HCT116 (cell line): ENCODE measurements around the gene KCNN3. TPM values are rescaled to one million over a fixed set of nuclear protein-coding genes. Genes with fewer than 3 reads are reported as not detected.

Source experiments
- ATAC-seq: fragments of 200-7000 bp; cut with Tn5 transposase; 2 replicates; pipeline ENCODE4 v1.9.1; 2020; ENCODE audit warnings: mild to moderate bottlenecking, moderate library complexity
- Bru-seq: library from RNA; stranded (reverse); fragments of 400-500 nt; gene quantifications from one replicate; lab custom pipeline; 2021; lab: Mats Ljungman, UMichigan
- BruChase-seq, 2 experiments: library from RNA; stranded (reverse); fragments of 400-500 nt; gene quantifications; one replicate each; lab custom pipeline; 2021; lab: Mats Ljungman, UMichigan
- BruUV-seq: library from RNA; stranded (reverse); fragments of 400-500 nt; replicated peaks from 2 replicates; lab custom pipeline; 2021; lab: Mats Ljungman, UMichigan
- CTCF ChIA-PET: fragments of 300-600 bp; sonication (Branson Sonifier 250); formaldehyde crosslinking; loops from one replicate; lab custom pipeline; 2021; ENCODE audit warnings: antibody characterized with exemption; lab: Charles Lee
- POLR2A ChIA-PET: fragments of 300-600, 350-600 bp; sonication (Branson Sonifier 250); formaldehyde crosslinking; loops from one replicate; lab custom pipeline; 2021; ENCODE audit warnings: antibody characterized with exemption; lab: Charles Lee
- RAD21 ChIA-PET, 2 experiments: fragments of 300-600 bp; sonication (Branson Sonifier 250); formaldehyde crosslinking; loops; one replicate each; lab custom pipeline; 2023; ENCODE audit warnings: low total read pairs in 2 of 2; ENCODE audit not compliant: uncharacterized antibody in 2 of 2, unreplicated experiment in 2 of 2, low non-redundant PET in 1 of 2; lab: Charles Lee
- DNase-seq: peaks from one replicate; pipeline ENCODE4 v3.0.0-alpha.2; 2010; ENCODE audit warnings: low read depth, low spot score
- H2AFZ ChIP-seq: fragments of 200-600 bp; shearing (Covaris generic), sonication (generic); 2 replicates; pipeline ENCODE4 v1.6.1; 2017; ENCODE audit warnings: low read depth, mixed run types, mixed read lengths, antibody characterized with exemption, low read length; ENCODE audit not compliant: poor library complexity, severe bottlenecking
- H3K27ac ChIP-seq: 2 replicates; pipeline ENCODE4 v1.5.1; 2012; ENCODE audit warnings: low read depth, low read length
- H3K27me3 ChIP-seq: fragments of 200-600 bp; sonication (generic); 2 replicates; pipeline ENCODE4 v1.6.1; 2016; ENCODE audit warnings: mixed run types, low read length, mixed read lengths; ENCODE audit not compliant: insufficient read depth
- H3K36me3 ChIP-seq, 2 experiments: fragments of 200-500 bp in 1 of 2; fragments of 200-600 bp in 1 of 2; sonication (Bioruptor generic) in 1 of 2; sonication (generic) in 1 of 2; 2 replicates each; pipeline versions ENCODE4 v1.5.1 to v1.6.1; 2014 to 2016; ENCODE audit warnings: low read length in 2 of 2, inconsistent platforms in 1 of 2, mixed read lengths in 1 of 2, mixed run types in 1 of 2; ENCODE audit not compliant: insufficient read depth in 2 of 2, control insufficient read depth in 1 of 2
- H3K4me1 ChIP-seq, 2 experiments: fragments of 200-600 bp in 1 of 2; sonication (generic) in 1 of 2; 2 replicates each; pipeline versions ENCODE4 v1.5.1 to v1.6.1; 2012 to 2017; ENCODE audit warnings: low read length in 2 of 2, inconsistent platforms in 1 of 2, mild to moderate bottlenecking in 1 of 2, mixed read lengths in 1 of 2, mixed run types in 1 of 2, moderate library complexity in 1 of 2; ENCODE audit not compliant: insufficient read depth in 2 of 2, control insufficient read depth in 1 of 2
- H3K4me2 ChIP-seq: fragments of 200-600 bp; sonication (generic); 2 replicates; pipeline ENCODE4 v1.6.1; 2017; ENCODE audit warnings: mixed run types, low read length, mixed read lengths
- H3K4me3 ChIP-seq, 2 experiments: fragments of 200-600 bp in 1 of 2; sonication (generic) in 1 of 2; replicated peaks in 1 of 2; 2 replicates each; pipeline ENCODE4 v1.5.1; 2011 to 2016; ENCODE audit warnings: low read length in 2 of 2, control low read depth in 1 of 2, low read depth in 1 of 2, mild to moderate bottlenecking in 1 of 2, mixed read lengths in 1 of 2, mixed run types in 1 of 2
- H3K79me2 ChIP-seq: fragments of 200-600 bp; sonication (generic); 2 replicates; pipeline ENCODE4 v1.6.1; 2017; ENCODE audit warnings: mild to moderate bottlenecking, mixed run types, low read length, moderate library complexity, mixed read lengths; ENCODE audit not compliant: insufficient read depth
- H3K9ac ChIP-seq: fragments of 200-600 bp; sonication (generic); 2 replicates; pipeline ENCODE4 v1.6.1; 2016; ENCODE audit warnings: low read length, mixed read lengths
- H3K9me2 ChIP-seq: fragments of 200-600 bp; sonication (generic), shearing (Covaris generic); 2 replicates; pipeline ENCODE4 v1.6.1; 2017; ENCODE audit warnings: mixed run types, mild to moderate bottlenecking, moderate library complexity; ENCODE audit not compliant: insufficient read depth
- H3K9me3 ChIP-seq, 2 experiments: fragments of 200-500 bp in 1 of 2; fragments of 200-600 bp in 1 of 2; sonication (Bioruptor generic) in 1 of 2; sonication (generic) in 1 of 2; 2 replicates each; pipeline ENCODE4 v1.6.1; 2014 to 2017; ENCODE audit warnings: low read length in 2 of 2, mixed read lengths in 2 of 2, inconsistent platforms in 1 of 2, low read depth in 1 of 2, mild to moderate bottlenecking in 1 of 2, mixed run types in 1 of 2, moderate library complexity in 1 of 2; ENCODE audit not compliant: control insufficient read depth in 1 of 2, insufficient read depth in 1 of 2
- H4K20me1 ChIP-seq: fragments of 200-600 bp; sonication (generic), shearing (Covaris generic); 2 replicates; pipeline ENCODE4 v1.6.1; 2017; ENCODE audit warnings: mixed run types, mild to moderate bottlenecking, moderate library complexity; ENCODE audit not compliant: insufficient read depth
- ATF3 ChIP-seq: IDR thresholded peaks from 2 replicates; pipeline ENCODE4 v1.6.1; 2012
- CBX3 ChIP-seq: IDR thresholded peaks from 2 replicates; pipeline ENCODE4 v1.6.1; 2012; ENCODE audit warnings: low read depth
- CEBPB ChIP-seq: IDR thresholded peaks from 2 replicates; pipeline ENCODE4 v1.6.1; 2012; ENCODE audit warnings: low read depth
- EGR1 ChIP-seq: IDR thresholded peaks from 2 replicates; pipeline ENCODE4 v1.6.1; 2012; ENCODE audit warnings: low read depth
- EZH2 ChIP-seq: fragments of 200-600 bp; sonication (generic); IDR thresholded peaks from 2 replicates; pipeline ENCODE4 v1.6.1; 2017; ENCODE audit warnings: antibody characterized with exemption, mixed run types
- EZH2phosphoT487 ChIP-seq: fragments of 200-600 bp; IDR thresholded peaks from 2 replicates; pipeline ENCODE4 v1.6.1; 2018; ENCODE audit warnings: antibody characterized with exemption, borderline replicate concordance
- FOSL1 ChIP-seq: IDR thresholded peaks from 2 replicates; pipeline ENCODE4 v1.6.1; 2012; ENCODE audit warnings: low read depth
- JUND ChIP-seq: IDR thresholded peaks from 2 replicates; pipeline ENCODE4 v1.6.1; 2012
- MAX ChIP-seq: IDR thresholded peaks from 2 replicates; pipeline ENCODE4 v1.6.1; 2012
- POLR2AphosphoS5 ChIP-seq: IDR thresholded peaks from 2 replicates; pipeline ENCODE4 v1.6.1; 2011; ENCODE audit warnings: mild to moderate bottlenecking, low read depth, low read length, moderate library complexity
- RAD21 ChIP-seq: IDR thresholded peaks from 2 replicates; pipeline ENCODE4 v1.6.1; 2012; ENCODE audit warnings: low read depth, mild to moderate bottlenecking
- SIN3A ChIP-seq: IDR thresholded peaks from 2 replicates; pipeline ENCODE4 v1.6.1; 2012; ENCODE audit warnings: low read depth
- SRF ChIP-seq: IDR thresholded peaks from 2 replicates; pipeline ENCODE4 v1.6.1; 2012; ENCODE audit warnings: low read depth
- TCF7L2 ChIP-seq: IDR thresholded peaks from 2 replicates; pipeline ENCODE4 v1.7.0; 2011; ENCODE audit warnings: borderline replicate concordance, inconsistent platforms; ENCODE audit not compliant: insufficient read depth, insufficient read length; ENCODE audit errors: extremely low read depth
- ZBTB33 ChIP-seq: IDR thresholded peaks from 2 replicates; pipeline ENCODE4 v1.6.1; 2011; ENCODE audit warnings: mild to moderate bottlenecking, low read length, moderate library complexity; ENCODE audit not compliant: insufficient replicate concordance; ENCODE audit errors: extremely low read depth
- intact Hi-C: fragments of 100-400 bp; cut with micrococcal nuclease; formaldehyde crosslinking; loops from 2 replicates; pipeline ENCODE4 v1.10.0; 2022
- long read RNA-seq: library from polyadenylated mRNA; unstranded; transcript quantifications from one replicate; pipeline ENCODE4 v2.0.0, GENCODE V29; 2021; ENCODE audit not compliant: unreplicated experiment
- polyA plus RNA-seq: library from polyadenylated mRNA; unstranded; fragments of >200 nt; gene quantifications from 2 replicates; pipeline ENCODE4 v1.2.1, GENCODE V29; 2012; ENCODE audit warnings: missing spikeins
- total RNA-seq: library from RNA; stranded (reverse); gene quantifications from one replicate; pipeline ENCODE4 v1.2.1, GENCODE V29; 2021; ENCODE audit not compliant: unreplicated experiment

KCNN3 gene
- 1.1 TPM for total RNA-seq
- 0.17 and 0.56 TPM in 2 replicates for polyA plus RNA-seq
- percentile 21 among the genes with signal in this experiment for Bru-seq, nascent RNA
- BruChase-seq, experiment 1, labeled RNA remaining after a 6-hour chase: percentile 15 among the genes with signal in this experiment
- percentile 23 among the genes with signal in this experiment for BruChase-seq, experiment 2, labeled RNA remaining after a 2-hour chase
- long read RNA-seq, full-length matches to known transcripts: 1 of 1 reads
- long read RNA-seq, partial matches to known transcripts: 0 of 1 reads
- long read RNA-seq, other reads (novel, unspliced or antisense): 0 of 1 reads

- H3K9ac ChIP-seq: no peak within 1 kb of the TSS; the same call in 1 of the 2 replicates
- H3K4me3 ChIP-seq: peak within 1 kb of the TSS; percentile 36 to 58
- H3K4me1 ChIP-seq: peaks cover 0 to 11% of the 10 kb centered on the region in 2 experiments; a peak in 3 of 4 replicates
- H3K9me3 ChIP-seq: no peaks in the 10 kb centered on the region
- no peaks in the 10 kb centered on the region for H3K36me3 ChIP-seq
- H3K27me3 ChIP-seq: peaks cover 4% of the 10 kb centered on the region; the same call in 1 of the 2 replicates
- DNase-seq: peak; percentile 83
- CTCF ChIA-PET: interaction anchor here (0.8 to 1.9 kb wide), 7 partner anchors 8 to 391 kb away, joined by 3 to 14 read pairs (median 4); partner anchors contain the start of gene PMVK
- H3K79me2 ChIP-seq: no peaks in the 10 kb centered on the region
- H3K27ac ChIP-seq: no peak within 1 kb of the TSS
- ATAC-seq: peak; percentile 100
- BruUV-seq: no TSS peak
- H4K20me1 ChIP-seq: no peaks in the 10 kb centered on the region
- H2AFZ ChIP-seq: peak within 1 kb of the TSS; percentile 97
- POLR2A ChIA-PET: interaction anchor here (0.5 to 1.5 kb wide), 4 partner anchors 9 to 324 kb away, joined by 3 to 5 read pairs (median 3); no protein-coding TSS in a partner anchor
- no peaks in the 10 kb centered on the region for H3K9me2 ChIP-seq
- peak within 1 kb of the TSS; percentile 96 for H3K4me2 ChIP-seq
- intact Hi-C loops: no loop called here
- RAD21 ChIA-PET: interaction anchor here in 1 of 2 experiments (0.8 kb wide), 1 partner anchor 200 kb away, joined by 3 read pairs; no protein-coding TSS in a partner anchor
- TF ChIP-seq POLR2AphosphoS5: peak; percentile 76
- TF ChIP-seq EZH2phosphoT487: no peak
- no peak for TF ChIP-seq RAD21
These were observed at the start of gene KCNN3 for GRCh38 chr1:154870115-154870571. Gene KCNN3, minus strand, starts transcription at chr1:154870281. Its CDS starts 317 bp downstream, at chr1:154869964.

- H3K36me3 ChIP-seq: no peaks in the 10 kb centered on the region
- no peaks in the 10 kb centered on the region for H4K20me1 ChIP-seq
- no peaks in the 10 kb centered on the region for H3K79me2 ChIP-seq
- peaks cover 0 to 9% of the 10 kb centered on the region in 2 experiments; a peak in 1 of 4 replicates for H3K9me3 ChIP-seq
- no peak for DNase-seq
- CTCF ChIA-PET: interaction anchor here (1.0 kb wide), 1 partner anchor 31 kb away, joined by 3 read pairs; no protein-coding TSS in a partner anchor
- BruUV-seq: no TSS peak
- H3K4me2 ChIP-seq: no peak overlapping the region
- no peaks in the 10 kb centered on the region for H3K27me3 ChIP-seq
- H3K9ac ChIP-seq: no peak overlapping the region
- intact Hi-C loops: no loop called here
- H3K4me3 ChIP-seq: no peak overlapping the region
- ATAC-seq: no peak
- RAD21 ChIA-PET: no interaction called here
- no peak overlapping the region for H3K27ac ChIP-seq
- H3K9me2 ChIP-seq: no peaks in the 10 kb centered on the region
- H3K4me1 ChIP-seq: no peaks in the 10 kb centered on the region
- POLR2A ChIA-PET: interaction anchor here (1.3 kb wide), 1 partner anchor 19 kb away, joined by 4 read pairs; no protein-coding TSS in a partner anchor
- no peak overlapping the region for H2AFZ ChIP-seq
- TF ChIP-seq CBX3 (no peak), EZH2 (no peak), TCF7L2 (no peak), FOSL1 (no peak), MAX (no peak), CEBPB (no peak), ATF3 (no peak), SIN3A (no peak), SRF (no peak), RAD21 (no peak), ZBTB33 (no peak), EGR1 (no peak), JUND (no peak)
These were observed 43.2 kb upstream of the KCNN3 start for GRCh38 chr1:154913273-154913672.
